Gastroesophageal sphincter (tissue), 3 donors: ENCODE measurements around the gene NHSL1.

Source experiments
- CTCF ChIP-seq, 4 experiments: fragments of 200-600 bp in 2 of 4; fragments of 450-650 bp in 2 of 4; sonication (generic) in 1 of 4; IDR thresholded peaks; one replicate each; pipeline ENCODE4 v1.5.1; 2017 to 2019; ENCODE audit warnings: antibody characterized with exemption in 4 of 4, mild to moderate bottlenecking in 2 of 4, moderate library complexity in 2 of 4
- POLR2A ChIP-seq, 2 donors: fragments of 450-650 bp; IDR thresholded peaks; one replicate each; pipeline ENCODE4 v1.6.1; 2017; ENCODE audit warnings: antibody characterized with exemption in 2 of 2, mild to moderate bottlenecking in 2 of 2, moderate library complexity in 1 of 2
- POLR2AphosphoS5 ChIP-seq: sonication (generic); formaldehyde crosslinking; IDR thresholded peaks from one replicate; pipeline ENCODE4 v1.6.1; 2017; ENCODE audit warnings: antibody characterized with exemption

GRCh38 chr6:138427701-138428100, 71.6 kb downstream of the NHSL1 start:
- no peak for TF ChIP-seq CTCF (IDR thresholded peaks at IDR 0.05)
- TF ChIP-seq POLR2A (IDR thresholded peaks at IDR 0.05) = no peak
- TF ChIP-seq POLR2AphosphoS5 = no peak
